Effector memory CD4-positive, alpha-beta T cell (primary cell): ENCODE results near the gene GSTCD.

Experiments
- DNase-seq, 3 donors: peaks; one replicate each; pipeline ENCODE4 v3.0.0-alpha.2; 2020
- H3K27ac ChIP-seq: 2 replicates; pipeline ENCODE4 v1.7.0; 2013; ENCODE audit warnings: mild to moderate bottlenecking, low read length, moderate library complexity; ENCODE audit not compliant: insufficient read depth, poor library complexity, severe bottlenecking
- H3K27me3 ChIP-seq: replicated peaks from 2 replicates; pipeline ENCODE4 v1.7.0; 2013; ENCODE audit warnings: mild to moderate bottlenecking, low read length; ENCODE audit not compliant: insufficient read depth, control insufficient read depth, poor library complexity, severe bottlenecking
- H3K36me3 ChIP-seq: 2 replicates; pipeline ENCODE4 v1.7.0; 2013; ENCODE audit warnings: mild to moderate bottlenecking, low read length, moderate library complexity; ENCODE audit not compliant: control insufficient read depth, insufficient read depth
- H3K4me1 ChIP-seq: 2 replicates; pipeline ENCODE4 v1.7.0; 2013; ENCODE audit warnings: low read length, mild to moderate bottlenecking; ENCODE audit not compliant: control insufficient read depth, insufficient read depth, poor library complexity, severe bottlenecking
- H3K4me3 ChIP-seq: 2 replicates; pipeline ENCODE4 v1.7.0; 2013; ENCODE audit warnings: low read length, low read depth, mild to moderate bottlenecking; ENCODE audit not compliant: insufficient read depth, poor library complexity, severe bottlenecking
- H3K9me3 ChIP-seq: 2 replicates; pipeline ENCODE4 v1.7.0; 2013; ENCODE audit warnings: mild to moderate bottlenecking, low read length, moderate library complexity; ENCODE audit not compliant: control insufficient read depth

GSTCD gene

DNA sequence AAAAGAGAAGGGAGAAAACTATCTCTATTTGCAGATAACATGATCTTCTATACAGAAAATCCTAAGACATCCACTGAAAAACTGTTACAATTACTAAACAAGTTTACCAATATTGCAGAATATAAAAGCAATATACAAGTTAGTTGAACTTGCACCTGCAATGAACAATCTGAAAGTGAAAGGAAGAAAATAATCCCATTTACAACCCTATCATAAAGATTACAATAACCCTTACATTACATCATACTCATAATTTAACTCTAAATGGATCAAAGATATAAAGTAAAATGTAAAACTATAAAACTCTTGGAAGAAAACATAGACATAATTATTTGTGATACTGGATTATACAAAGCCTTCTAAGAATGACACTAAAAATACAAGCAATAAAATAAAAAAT lies 77.2 kb downstream of the GSTCD start:
- no peaks in the 10 kb centered on the region for H3K9me3 ChIP-seq
- no peaks in the 10 kb centered on the region for H3K4me1 ChIP-seq
- peaks cover 3% of the 10 kb centered on the region for H3K36me3 ChIP-seq
- no peaks in the 10 kb centered on the region for H3K27me3 ChIP-seq
- no peak for DNase-seq
- H3K4me3 ChIP-seq = no peak overlapping the region
- no peak overlapping the region for H3K27ac ChIP-seq

DNA sequence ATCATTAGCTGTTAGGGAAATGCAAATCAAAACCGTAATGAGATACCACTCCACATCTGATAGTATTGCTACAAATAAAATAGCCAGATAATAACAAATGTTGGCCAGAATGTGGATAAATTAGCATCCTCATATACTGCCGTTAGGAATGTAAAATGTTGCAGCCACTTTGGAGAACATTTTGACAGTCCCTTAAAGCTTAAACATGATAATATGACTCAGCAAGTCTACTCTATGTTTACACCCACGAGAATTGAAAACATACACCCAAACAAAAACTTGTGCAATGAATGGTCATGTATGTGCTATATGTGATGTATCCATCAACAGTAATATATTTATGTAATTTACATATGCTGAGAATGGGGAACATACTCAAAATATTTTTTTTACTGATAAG lies 78.2 kb downstream of the GSTCD start:
- DNase-seq = no peak
- Histone ChIP-seq H3K27ac (no peak overlapping the region), H3K27me3 (no peaks in the 10 kb centered on the region), H3K36me3 (peaks cover 3% of the 10 kb centered on the region), H3K4me1 (no peaks in the 10 kb centered on the region), H3K9me3 (no peaks in the 10 kb centered on the region), H3K4me3 (no peak overlapping the region)

DNA sequence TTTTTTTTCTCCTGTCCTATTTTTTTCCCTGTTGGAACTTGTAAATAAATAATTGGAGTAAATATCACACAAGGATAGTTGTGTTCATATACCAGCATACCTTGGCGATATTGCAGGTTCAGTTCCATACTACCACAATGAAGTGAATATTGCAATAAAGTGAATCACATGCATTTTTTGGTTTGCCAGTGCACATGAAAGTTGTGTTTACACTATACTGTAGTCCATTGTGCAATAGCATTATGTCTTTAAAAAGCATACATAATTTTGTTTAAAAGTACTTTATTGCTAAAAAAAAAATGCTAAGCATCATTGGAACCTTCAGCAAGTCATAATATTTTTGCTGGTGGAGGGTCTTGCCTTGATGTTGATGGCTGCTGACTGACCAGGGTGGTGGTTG lies 88.6 kb downstream of the GSTCD start:
- Histone ChIP-seq H3K36me3 (no peaks in the 10 kb centered on the region), H3K4me3 (no peak overlapping the region), H3K4me1 (no peaks in the 10 kb centered on the region), H3K9me3 (no peaks in the 10 kb centered on the region), H3K27ac (no peak overlapping the region), H3K27me3 (no peaks in the 10 kb centered on the region)
- DNase-seq = no peak

DNA sequence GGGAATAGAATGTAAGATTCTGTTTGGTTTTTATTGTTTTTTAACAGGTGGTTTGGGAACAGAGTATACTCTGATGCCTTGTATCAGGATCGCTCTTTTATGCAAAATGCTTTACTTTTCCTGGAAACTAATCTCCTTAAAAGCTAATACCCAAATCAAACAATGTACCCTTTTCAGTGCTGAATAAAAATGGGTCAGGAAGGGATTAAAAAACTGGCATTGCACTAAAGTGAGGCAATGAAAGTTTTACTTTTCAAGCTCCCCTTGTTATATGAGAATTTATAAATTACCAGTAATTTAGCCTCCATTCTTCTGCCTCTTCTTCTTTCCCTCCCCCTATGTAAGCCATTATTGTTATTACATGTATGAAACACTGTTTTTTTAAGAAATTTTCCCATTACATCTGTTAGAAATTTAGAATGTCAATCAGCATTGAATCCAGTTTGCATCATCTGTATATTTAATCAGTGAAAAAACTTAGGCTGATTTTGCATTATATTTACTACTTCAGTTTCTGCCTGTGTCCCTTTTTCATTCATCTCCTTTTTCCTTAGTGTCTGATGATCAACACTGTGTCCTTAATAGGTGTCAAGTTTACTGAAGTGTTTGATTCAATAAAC lies 97.0 kb downstream of the GSTCD start:
- H3K27me3 ChIP-seq = no peaks in the 10 kb centered on the region
- no peak overlapping the region for H3K27ac ChIP-seq
- no peak overlapping the region for H3K4me3 ChIP-seq
- no peak for DNase-seq
- H3K9me3 ChIP-seq = no peaks in the 10 kb centered on the region
- no peaks in the 10 kb centered on the region for H3K4me1 ChIP-seq
- H3K36me3 ChIP-seq = no peaks in the 10 kb centered on the region

DNA sequence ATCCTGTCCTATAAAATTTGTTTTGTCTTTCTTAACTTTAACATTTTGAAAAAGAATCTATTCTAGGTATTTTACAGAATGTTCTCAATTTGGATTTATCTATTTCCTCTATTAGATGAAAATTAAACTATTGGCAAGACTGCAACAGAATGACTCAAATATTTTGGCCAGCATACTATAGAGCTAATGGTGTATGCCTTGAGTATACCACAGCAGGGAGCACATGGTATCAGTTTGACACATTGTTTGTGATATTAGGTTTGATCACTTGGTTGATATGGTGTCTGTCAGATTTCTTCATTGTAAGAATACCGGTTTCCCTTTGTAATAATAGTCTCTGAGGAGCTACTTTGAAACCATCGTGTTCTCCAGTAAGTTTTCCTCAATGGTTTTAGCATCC lies 98.9 kb downstream of the GSTCD start:
- no peak overlapping the region for H3K4me3 ChIP-seq
- H3K9me3 ChIP-seq = no peaks in the 10 kb centered on the region
- H3K27ac ChIP-seq = no peak overlapping the region
- no peaks in the 10 kb centered on the region for H3K36me3 ChIP-seq
- DNase-seq = no peak
- no peaks in the 10 kb centered on the region for H3K27me3 ChIP-seq
- H3K4me1 ChIP-seq = no peaks in the 10 kb centered on the region

DNA sequence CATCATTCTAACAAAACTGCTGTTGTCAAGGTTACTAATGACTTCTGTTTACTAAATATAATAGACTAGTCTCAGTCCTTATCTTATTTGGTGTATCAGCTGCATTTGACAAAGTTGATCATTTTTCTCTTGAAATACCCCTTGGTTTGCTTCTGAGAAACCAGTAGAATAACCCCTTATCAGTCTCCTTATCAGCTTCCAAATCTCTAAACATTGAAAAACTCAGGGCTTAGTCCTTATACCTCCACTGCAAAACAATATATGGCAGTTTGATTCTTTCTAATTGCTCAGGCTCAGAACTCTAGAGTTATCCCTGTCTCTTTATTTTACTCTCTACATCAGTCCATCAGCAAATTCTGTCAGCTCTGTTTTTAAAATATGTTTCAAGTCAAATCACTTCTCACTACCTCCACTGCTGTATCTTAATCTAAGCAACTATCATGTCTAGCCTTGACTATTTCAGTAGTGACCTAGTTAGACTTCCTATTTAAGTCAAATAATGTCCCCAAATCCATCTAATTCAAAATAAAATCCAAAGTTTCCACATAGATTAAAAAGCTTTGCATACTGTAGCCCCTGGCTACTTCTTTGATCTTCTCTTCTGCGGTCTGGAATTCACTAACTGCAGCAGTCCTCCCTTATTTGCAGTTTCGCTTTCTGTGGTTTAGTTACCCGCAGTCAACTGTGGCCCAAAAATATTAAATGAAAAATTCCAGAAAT lies 99.6 kb downstream of the GSTCD start:
- DNase-seq = no peak
- H3K27me3 ChIP-seq = no peaks in the 10 kb centered on the region
- H3K4me1 ChIP-seq = no peaks in the 10 kb centered on the region
- no peaks in the 10 kb centered on the region for H3K36me3 ChIP-seq
- no peak overlapping the region for H3K27ac ChIP-seq
- H3K9me3 ChIP-seq = no peaks in the 10 kb centered on the region
- H3K4me3 ChIP-seq = no peak overlapping the region

DNA sequence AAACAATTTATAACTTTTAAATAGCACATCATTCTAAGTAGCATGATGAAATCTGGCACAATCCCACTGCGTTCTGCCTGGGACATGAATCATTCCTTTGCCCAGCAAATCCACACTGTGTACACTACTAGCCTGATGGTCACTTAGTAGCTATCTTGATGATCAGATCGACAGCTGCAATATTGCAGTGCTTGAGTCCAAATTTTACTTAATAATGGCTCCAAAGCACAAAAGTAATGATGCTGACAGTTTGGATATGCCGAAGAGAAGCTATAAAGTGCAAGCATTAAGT lies 100.1 kb downstream of the GSTCD start:
- no peak overlapping the region for H3K27ac ChIP-seq

DNA sequence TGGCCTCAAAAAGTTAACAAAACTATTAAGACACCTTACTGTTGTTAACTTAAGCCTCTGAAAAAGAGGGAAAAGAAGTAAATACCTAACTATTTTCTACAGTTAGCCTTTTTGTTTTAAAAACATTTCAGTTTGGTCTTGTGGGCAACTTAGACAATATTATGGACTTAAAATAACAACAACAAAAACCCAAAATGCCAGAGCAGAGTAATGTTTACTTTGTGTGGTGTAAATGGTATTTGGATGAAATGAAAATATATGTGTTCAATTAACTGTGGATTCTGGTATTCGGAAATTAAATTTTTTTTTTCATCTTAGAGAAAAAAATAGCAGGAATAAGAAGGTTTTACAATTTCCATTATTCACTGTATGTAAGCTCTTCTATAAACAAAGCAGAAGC lies 107.1 kb downstream of the GSTCD start:
- Histone ChIP-seq H3K4me1 (no peaks in the 10 kb centered on the region), H3K4me3 (no peak overlapping the region), H3K36me3 (no peaks in the 10 kb centered on the region), H3K27me3 (no peaks in the 10 kb centered on the region), H3K9me3 (no peaks in the 10 kb centered on the region), H3K27ac (no peak overlapping the region)
- DNase-seq = no peak

More for the DNA sequence above, 100.1 kb downstream of the GSTCD start:
- Histone ChIP-seq H3K9me3 (no peaks in the 10 kb centered on the region), H3K4me3 (no peak overlapping the region), H3K36me3 (no peaks in the 10 kb centered on the region), H3K4me1 (no peaks in the 10 kb centered on the region), H3K27me3 (no peaks in the 10 kb centered on the region)
- no peak for DNase-seq

DNA sequence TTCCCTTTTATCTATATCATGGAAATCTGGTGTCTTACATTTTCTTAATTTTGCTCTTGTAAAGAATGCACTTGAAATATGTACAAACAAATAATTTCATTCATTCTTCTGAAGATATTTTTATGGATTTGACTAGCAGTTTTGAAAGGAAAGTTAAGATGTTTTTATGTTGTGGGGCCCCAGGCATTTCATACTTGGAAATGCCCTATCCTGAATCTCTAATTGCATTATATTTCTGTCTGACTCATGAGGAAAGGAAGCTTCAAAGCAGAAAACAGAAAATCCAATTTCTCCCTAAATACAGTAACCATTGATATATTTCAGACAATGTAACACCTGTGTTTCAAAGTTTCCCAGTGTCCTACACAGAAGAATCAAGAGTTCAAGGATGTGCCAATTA lies 113.5 kb downstream of the GSTCD start:
- no peaks in the 10 kb centered on the region for H3K4me1 ChIP-seq
- H3K9me3 ChIP-seq = no peaks in the 10 kb centered on the region
- no peaks in the 10 kb centered on the region for H3K36me3 ChIP-seq
- DNase-seq = no peak
- H3K4me3 ChIP-seq = no peak overlapping the region
- no peak overlapping the region for H3K27ac ChIP-seq
- no peaks in the 10 kb centered on the region for H3K27me3 ChIP-seq

DNA sequence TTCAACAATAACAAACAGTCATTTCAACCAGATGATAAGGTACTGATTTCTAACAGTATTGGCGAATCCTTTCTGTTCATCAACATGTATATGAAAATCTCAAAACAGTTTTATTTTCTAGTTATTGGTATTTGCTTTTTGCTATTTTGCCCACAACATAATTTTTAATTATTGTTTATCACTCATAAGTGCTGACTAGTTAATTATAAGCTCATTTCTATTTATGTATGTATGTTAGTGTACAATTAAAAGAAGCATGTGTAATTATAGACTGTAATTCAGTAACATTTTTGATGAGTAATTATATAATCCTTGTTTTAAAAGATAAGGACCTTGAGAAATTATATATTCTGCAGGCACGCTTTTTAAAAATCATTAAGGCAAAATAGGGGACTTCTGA lies 119.5 kb downstream of the GSTCD start:
- no peaks in the 10 kb centered on the region for H3K36me3 ChIP-seq

More for the DNA sequence above, 119.5 kb downstream of the GSTCD start:
- DNase-seq = no peak
- Histone ChIP-seq H3K4me3 (no peak overlapping the region), H3K9me3 (no peaks in the 10 kb centered on the region), H3K27ac (no peak overlapping the region), H3K4me1 (no peaks in the 10 kb centered on the region), H3K27me3 (no peaks in the 10 kb centered on the region)
